ENCODE results near the gene USP31. TPM values are rescaled to one million over a fixed set of nuclear protein-coding genes. Genes with fewer than 3 reads are reported as not detected.
A peak's percentile ranks its signal among the peaks of the same experiment; 100 is the strongest.

Gene USP31
- total and polyA plus RNA-seq, 11 donors: 9.2 to 49.9 (median 23.8) TPM

DNA sequence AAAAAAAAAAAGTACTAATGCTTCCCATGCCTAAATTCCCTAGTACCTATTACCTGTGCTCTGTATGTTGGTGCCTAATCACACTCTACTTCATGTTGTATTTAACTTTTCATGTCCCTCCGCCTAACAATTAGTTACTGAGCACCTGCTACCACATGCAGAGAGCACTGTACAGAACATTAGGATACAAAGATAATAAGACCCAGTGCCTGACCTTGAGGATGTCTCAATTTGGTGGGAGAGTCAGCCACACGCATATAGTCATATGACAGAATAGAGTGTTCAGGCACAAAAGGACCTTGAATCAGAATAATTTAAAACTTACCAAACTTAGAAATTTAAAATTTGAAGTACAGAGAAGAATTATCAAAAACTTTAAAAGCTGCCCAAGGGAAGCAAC, 42.1 kb downstream of the USP31 start:
- WGBS, 4 donors: 78 to 83% (median 82%) methylated on average over 2 of the region's 2 CpGs
- intact Hi-C loops (cut with DNase I): no loop called here
- peak in 3 of 4 donors; percentile 45 to 73 (median 68) for ATAC-seq
- Histone ChIP-seq H3K27me3 (no peaks in the 10 kb centered on the region), H3K4me3 (no peak overlapping the region), H3K27ac (peak overlapping the region in 1 of 12 donors; percentile 30), H3K4me1 (peaks cover 0 to 22% (median 6%) of the 10 kb centered on the region in 12 donors), H3K36me3 (peaks cover 0 to 51% (median 23%) of the 10 kb centered on the region in 9 donors), H3K9me3 (peaks cover 0 to 4% (median 0%) of the 10 kb centered on the region in 12 donors)
- TF ChIP-seq, protein P1, sequence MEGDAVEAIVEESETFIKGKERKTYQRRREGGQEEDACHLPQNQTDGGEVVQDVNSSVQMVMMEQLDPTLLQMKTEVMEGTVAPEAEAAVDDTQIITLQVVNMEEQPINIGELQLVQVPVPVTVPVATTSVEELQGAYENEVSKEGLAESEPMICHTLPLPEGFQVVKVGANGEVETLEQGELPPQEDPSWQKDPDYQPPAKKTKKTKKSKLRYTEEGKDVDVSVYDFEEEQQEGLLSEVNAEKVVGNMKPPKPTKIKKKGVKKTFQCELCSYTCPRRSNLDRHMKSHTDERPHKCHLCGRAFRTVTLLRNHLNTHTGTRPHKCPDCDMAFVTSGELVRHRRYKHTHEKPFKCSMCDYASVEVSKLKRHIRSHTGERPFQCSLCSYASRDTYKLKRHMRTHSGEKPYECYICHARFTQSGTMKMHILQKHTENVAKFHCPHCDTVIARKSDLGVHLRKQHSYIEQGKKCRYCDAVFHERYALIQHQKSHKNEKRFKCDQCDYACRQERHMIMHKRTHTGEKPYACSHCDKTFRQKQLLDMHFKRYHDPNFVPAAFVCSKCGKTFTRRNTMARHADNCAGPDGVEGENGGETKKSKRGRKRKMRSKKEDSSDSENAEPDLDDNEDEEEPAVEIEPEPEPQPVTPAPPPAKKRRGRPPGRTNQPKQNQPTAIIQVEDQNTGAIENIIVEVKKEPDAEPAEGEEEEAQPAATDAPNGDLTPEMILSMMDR (IDR thresholded peaks at IDR 0.05): no peak
- TF ChIP-seq POLR2A (IDR thresholded peaks at IDR 0.05): no peak
- no peak for DNase-seq

DNA sequence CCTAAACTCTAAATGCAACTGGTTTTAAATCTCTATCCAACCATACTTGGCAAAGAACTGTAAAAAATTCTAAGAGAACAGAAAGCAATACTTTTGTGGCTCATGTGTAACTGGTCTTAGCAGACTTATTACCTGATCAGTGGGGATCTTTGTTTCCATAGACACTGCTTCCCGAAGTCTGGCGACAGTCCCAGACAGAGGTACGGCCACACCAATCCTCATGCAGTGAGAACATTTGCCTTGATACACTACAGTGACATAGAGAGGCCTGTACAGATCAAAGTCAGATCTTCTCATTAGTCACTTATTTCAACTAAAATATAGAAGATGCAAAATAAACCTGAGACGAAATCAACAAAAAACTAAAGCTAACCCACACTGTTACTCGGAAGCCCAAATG, 43.9 kb downstream of the USP31 start:
- peaks cover 0 to 4% (median 0%) of the 10 kb centered on the region in 12 donors for H3K9me3 ChIP-seq
- intact Hi-C loops (cut with DNase I): no loop called here
- DNase-seq (no peak), ATAC-seq (peak in 1 of 4 donors; percentile 40)
- no peaks in the 10 kb centered on the region for H3K27me3 ChIP-seq
- TF ChIP-seq, protein P1 (IDR thresholded peaks at IDR 0.05): no peak
- no peak for TF ChIP-seq POLR2A (IDR thresholded peaks at IDR 0.05)
- no peak overlapping the region for H3K27ac ChIP-seq
- H3K36me3 ChIP-seq: peaks cover 0 to 69% (median 36%) of the 10 kb centered on the region in 9 donors
- 79 to 83% (median 82%) methylated on average over 5 of the region's 5 CpGs for WGBS, 4 donors
- peaks cover 0 to 18% (median 6%) of the 10 kb centered on the region in 12 donors for H3K4me1 ChIP-seq
- no peak overlapping the region for H3K4me3 ChIP-seq

DNA sequence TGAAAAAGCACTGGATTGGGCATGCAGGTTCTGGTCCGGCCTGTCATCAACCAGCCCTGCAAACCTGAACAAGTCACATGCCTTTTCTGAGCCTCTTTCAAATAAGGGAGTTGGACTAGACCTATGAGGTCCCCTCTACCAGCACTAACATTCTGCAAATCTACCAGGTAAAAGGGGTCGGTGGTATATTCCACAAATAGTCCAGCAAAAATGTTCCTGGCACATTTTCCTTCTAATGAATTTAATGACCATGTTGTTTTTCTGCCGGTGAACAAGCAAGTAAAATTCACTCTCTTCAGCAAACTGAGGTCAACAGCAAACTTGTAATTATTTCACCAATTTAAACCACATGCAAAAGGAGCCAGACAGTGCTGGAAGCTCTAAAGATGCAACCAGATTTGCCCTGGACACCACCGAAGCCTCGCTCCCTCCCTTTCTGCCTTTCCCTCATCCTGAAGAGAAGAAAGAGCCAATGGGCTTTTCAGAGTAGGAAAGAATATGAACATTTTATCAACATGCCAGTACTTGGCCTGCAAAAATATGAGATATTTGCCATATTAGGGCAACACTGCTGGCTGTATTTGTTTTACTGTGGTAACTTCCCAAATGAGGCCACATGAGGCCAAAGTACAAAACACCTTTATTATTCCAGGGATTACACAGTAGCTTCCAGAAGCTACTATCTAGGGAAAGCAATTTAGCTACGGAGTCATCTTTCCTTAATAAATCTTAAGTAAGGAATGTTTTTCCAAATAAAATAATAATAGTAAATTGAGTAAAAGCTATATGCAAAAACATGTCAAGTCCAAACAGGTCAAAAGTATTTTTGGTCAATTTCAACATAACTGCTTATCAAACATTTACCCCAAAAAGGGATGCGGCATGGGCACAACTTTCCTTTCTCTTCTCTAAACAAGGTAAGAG, 45.0 kb downstream of the USP31 start:
- intact Hi-C loops (cut with DNase I): no loop called here
- ATAC-seq (no peak), DNase-seq (no peak)
- peaks cover 0 to 16% (median 6%) of the 10 kb centered on the region in 12 donors for H3K4me1 ChIP-seq
- no peaks in the 10 kb centered on the region for H3K27me3 ChIP-seq
- no peak overlapping the region for H3K27ac ChIP-seq
- WGBS, 4 donors: 93 to 98% (median 97%) methylated on average over 7 of the region's 7 CpGs
- H3K36me3 ChIP-seq: peaks cover 0 to 76% (median 37%) of the 10 kb centered on the region in 9 donors
- no peak for TF ChIP-seq POLR2A (IDR thresholded peaks at IDR 0.05)
- TF ChIP-seq, protein P1 (IDR thresholded peaks at IDR 0.05): no peak
- no peak overlapping the region for H3K4me3 ChIP-seq
- peaks cover 0 to 4% (median 0%) of the 10 kb centered on the region in 12 donors for H3K9me3 ChIP-seq

DNA sequence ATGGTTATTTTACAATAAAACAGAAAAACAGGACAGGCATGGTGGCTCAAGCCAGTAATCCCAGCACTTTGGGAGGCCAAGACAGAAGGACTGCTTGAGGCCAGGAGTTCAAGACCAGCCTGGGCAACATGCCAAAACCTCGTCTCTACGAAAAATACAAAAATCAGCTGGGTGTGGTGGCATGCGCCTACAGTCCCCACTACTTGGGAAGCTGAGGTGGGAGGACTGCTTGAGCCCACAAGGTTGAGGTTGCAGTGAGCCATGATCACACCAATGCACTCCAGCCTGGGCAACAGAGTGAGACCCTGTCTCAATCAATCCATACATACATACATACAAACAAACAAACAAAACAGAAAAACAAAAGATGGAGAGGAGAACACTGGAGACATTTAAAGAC, 45.6 kb downstream of the USP31 start:
- WGBS, 4 donors: 56 to 62% (median 59%) methylated on average over 3 of the region's 3 CpGs
- Histone ChIP-seq H3K9me3 (no peaks in the 10 kb centered on the region), H3K4me3 (no peak overlapping the region), H3K27ac (no peak overlapping the region), H3K36me3 (peaks cover 0 to 76% (median 37%) of the 10 kb centered on the region in 9 donors), H3K4me1 (peaks cover 0 to 16% (median 5%) of the 10 kb centered on the region in 12 donors), H3K27me3 (no peaks in the 10 kb centered on the region)
- DNase-seq: no peak
- no peak for ATAC-seq
- intact Hi-C loops (cut with DNase I): no loop called here
- TF ChIP-seq, protein P1 (IDR thresholded peaks at IDR 0.05): no peak
- TF ChIP-seq POLR2A (IDR thresholded peaks at IDR 0.05): no peak
